Measurements from ENCODE around the gene UCN.

GRCh38 chr2:27285481-27285880 lies 22.8 kb downstream of the UCN start:
- TF ChIP-seq CTCF (IDR thresholded peaks at IDR 0.05) (no peak), POLR2A (IDR thresholded peaks at IDR 0.05) (no peak)
